Peyer's patch (tissue), 4 donors: ENCODE results near the gene SON.

Experiments
- POLR2A ChIP-seq, 2 donors: fragments of 450-650 bp; IDR thresholded peaks; one replicate each; pipeline ENCODE4 v1.5.1; 2017; ENCODE audit warnings: antibody characterized with exemption in 2 of 2, mild to moderate bottlenecking in 2 of 2, moderate library complexity in 2 of 2
- TF ChIP-seq, protein P1 (sequence below), 6 experiments: fragments of 450-650 bp in 4 of 6; fragments of 200-600 bp in 2 of 6; sonication (generic) in 1 of 6; IDR thresholded peaks; one replicate each; pipeline ENCODE4 v1.5.1; 2017 to 2019; ENCODE audit warnings: antibody characterized with exemption in 6 of 6, mild to moderate bottlenecking in 3 of 6, moderate library complexity in 1 of 6

DNA sequence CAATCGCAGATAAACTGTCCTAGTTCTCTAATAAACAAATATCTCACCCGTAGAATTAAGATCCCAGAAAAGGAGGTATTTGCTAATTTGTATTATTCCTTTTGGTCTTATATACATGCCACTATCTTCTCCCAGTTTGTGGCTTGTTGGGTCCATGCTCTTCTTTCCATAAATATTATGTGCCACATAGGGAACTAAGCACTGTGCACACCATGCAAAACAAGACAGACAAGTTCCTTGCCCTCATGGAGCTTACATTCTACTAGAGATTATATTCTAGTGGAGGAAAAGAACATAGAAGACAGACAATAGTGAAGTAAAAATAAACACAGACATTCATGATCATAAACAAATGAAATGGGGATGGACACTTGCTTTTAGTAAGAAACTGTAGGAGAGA lies 5.6 kb upstream of the SON start:
- TF ChIP-seq, protein P1, sequence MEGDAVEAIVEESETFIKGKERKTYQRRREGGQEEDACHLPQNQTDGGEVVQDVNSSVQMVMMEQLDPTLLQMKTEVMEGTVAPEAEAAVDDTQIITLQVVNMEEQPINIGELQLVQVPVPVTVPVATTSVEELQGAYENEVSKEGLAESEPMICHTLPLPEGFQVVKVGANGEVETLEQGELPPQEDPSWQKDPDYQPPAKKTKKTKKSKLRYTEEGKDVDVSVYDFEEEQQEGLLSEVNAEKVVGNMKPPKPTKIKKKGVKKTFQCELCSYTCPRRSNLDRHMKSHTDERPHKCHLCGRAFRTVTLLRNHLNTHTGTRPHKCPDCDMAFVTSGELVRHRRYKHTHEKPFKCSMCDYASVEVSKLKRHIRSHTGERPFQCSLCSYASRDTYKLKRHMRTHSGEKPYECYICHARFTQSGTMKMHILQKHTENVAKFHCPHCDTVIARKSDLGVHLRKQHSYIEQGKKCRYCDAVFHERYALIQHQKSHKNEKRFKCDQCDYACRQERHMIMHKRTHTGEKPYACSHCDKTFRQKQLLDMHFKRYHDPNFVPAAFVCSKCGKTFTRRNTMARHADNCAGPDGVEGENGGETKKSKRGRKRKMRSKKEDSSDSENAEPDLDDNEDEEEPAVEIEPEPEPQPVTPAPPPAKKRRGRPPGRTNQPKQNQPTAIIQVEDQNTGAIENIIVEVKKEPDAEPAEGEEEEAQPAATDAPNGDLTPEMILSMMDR (IDR thresholded peaks at IDR 0.05), result no peak
- TF ChIP-seq POLR2A (IDR thresholded peaks at IDR 0.05), result no peak
